Uterus (tissue), 4 donors: ENCODE measurements around the gene ZNF775. TPM values are rescaled to one million over a fixed set of nuclear protein-coding genes. Genes with fewer than 3 reads are reported as not detected.

ENCODE experiments used
- DNase-seq, 2 donors: peaks; one replicate each; pipeline ENCODE4 v3.0.0-alpha.2; 2019 to 2020
- H3K27ac ChIP-seq, 2 donors: fragments of 200-600 bp; sonication (generic); 1 replicate in 1 of 2; 2 replicates in 1 of 2; pipeline ENCODE4 v1.5.1; 2016 to 2018
- H3K27me3 ChIP-seq, 2 donors: fragments of 200-600 bp; sonication (generic); one replicate each; pipeline ENCODE4 v1.5.1; 2018 to 2019; ENCODE audit warnings: control low read depth in 1 of 2
- H3K36me3 ChIP-seq, 2 donors: fragments of 200-600 bp; sonication (generic); one replicate each; pipeline ENCODE4 v1.5.1; 2019; ENCODE audit warnings: control low read depth in 1 of 2
- H3K4me1 ChIP-seq, 2 donors: fragments of 200-600 bp; sonication (generic); one replicate each; pipeline ENCODE4 v1.5.1; 2018 to 2019; ENCODE audit warnings: control low read depth in 1 of 2
- H3K4me3 ChIP-seq, 2 donors: fragments of 200-600 bp; sonication (generic); 1 replicate in 1 of 2; 2 replicates in 1 of 2; pipeline ENCODE4 v1.5.1; 2018 to 2019; ENCODE audit warnings: mild to moderate bottlenecking in 1 of 2
- H3K9me3 ChIP-seq, 2 donors: fragments of 200-600 bp; sonication (generic); one replicate each; pipeline ENCODE4 v1.5.1; 2019; ENCODE audit warnings: control low read depth in 1 of 2
- POLR2A ChIP-seq, 2 donors: fragments of 450-650 bp; IDR thresholded peaks; one replicate each; pipeline ENCODE4 v1.6.1; 2016; ENCODE audit warnings: antibody characterized with exemption in 2 of 2, mild to moderate bottlenecking in 1 of 2, moderate library complexity in 1 of 2
- intact Hi-C: fragments of 100-400 bp; cut with DNase I; formaldehyde crosslinking; loops from one replicate; pipeline ENCODE4 v1.15.1; 2023; ENCODE audit warnings: low total_unique reads
- total RNA-seq, 4 donors: library from RNA; depleted of rRNA in 3 of 4; stranded (reverse); fragments of >200 nt in 3 of 4; gene quantifications; one replicate each; pipeline versions ENCODE4 v1.1.0 to v1.2.4, GENCODE V29; 2014 to 2023
- TF ChIP-seq, protein P1 (sequence below), 4 experiments: fragments of 200-600 bp in 2 of 4; fragments of 450-650 bp in 2 of 4; sonication (generic) in 2 of 4; IDR thresholded peaks; one replicate each; pipeline ENCODE4 v1.5.1; 2016 to 2019; ENCODE audit warnings: antibody characterized with exemption in 4 of 4, mild to moderate bottlenecking in 2 of 4, moderate library complexity in 1 of 4
- donor health status: DM: yes; HTN: yes; CAD: no.

The ZNF775 gene
- total RNA-seq, 4 donors from 2014 or later = 2.0 to 8.4 (median 6.7) TPM; not detected in 1

DNA sequence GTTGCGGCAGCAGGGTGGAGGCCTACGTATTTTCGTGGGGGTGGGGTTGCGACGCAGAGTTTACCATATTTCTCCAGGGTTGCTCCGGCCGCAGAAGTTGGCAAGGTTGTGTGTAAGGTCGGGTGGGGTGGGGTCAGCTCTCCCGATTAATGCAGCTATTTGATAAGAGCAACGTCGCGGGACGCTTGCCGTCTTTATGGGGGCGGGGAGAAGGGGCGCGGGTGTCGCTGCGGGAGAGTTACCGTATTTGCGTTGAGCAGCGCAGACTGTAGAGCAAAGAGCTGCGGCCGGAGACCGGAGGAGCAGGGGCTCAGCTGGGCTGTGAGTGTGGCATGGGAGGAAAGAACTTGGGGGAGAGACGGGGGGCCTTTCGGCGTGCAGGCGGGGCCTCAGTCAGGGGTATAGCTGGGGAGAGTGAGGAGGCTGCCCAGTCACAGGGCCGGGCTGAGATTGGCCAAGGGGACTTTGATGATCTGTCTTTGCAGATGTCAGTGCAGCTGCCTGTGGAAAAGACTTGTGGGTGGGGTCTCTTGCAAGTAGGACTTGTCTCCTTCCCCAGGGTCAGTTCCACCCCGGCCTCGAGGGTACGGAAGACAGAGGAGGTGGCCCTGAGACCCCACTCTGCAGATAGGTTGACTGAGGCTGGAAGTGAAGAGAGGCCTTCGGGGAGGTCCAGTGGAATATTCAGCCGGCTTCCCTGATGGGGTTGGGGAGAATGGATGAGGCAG lies 26.6 kb downstream of the ZNF775 start:
- H3K36me3 ChIP-seq = no peaks in the 10 kb centered on the region
- TF ChIP-seq, protein P1, sequence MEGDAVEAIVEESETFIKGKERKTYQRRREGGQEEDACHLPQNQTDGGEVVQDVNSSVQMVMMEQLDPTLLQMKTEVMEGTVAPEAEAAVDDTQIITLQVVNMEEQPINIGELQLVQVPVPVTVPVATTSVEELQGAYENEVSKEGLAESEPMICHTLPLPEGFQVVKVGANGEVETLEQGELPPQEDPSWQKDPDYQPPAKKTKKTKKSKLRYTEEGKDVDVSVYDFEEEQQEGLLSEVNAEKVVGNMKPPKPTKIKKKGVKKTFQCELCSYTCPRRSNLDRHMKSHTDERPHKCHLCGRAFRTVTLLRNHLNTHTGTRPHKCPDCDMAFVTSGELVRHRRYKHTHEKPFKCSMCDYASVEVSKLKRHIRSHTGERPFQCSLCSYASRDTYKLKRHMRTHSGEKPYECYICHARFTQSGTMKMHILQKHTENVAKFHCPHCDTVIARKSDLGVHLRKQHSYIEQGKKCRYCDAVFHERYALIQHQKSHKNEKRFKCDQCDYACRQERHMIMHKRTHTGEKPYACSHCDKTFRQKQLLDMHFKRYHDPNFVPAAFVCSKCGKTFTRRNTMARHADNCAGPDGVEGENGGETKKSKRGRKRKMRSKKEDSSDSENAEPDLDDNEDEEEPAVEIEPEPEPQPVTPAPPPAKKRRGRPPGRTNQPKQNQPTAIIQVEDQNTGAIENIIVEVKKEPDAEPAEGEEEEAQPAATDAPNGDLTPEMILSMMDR (IDR thresholded peaks at IDR 0.05) = no peak
- no peak for TF ChIP-seq POLR2A (IDR thresholded peaks at IDR 0.05)
- H3K9me3 ChIP-seq = no peaks in the 10 kb centered on the region
- DNase-seq = no peak
- no peaks in the 10 kb centered on the region for H3K27me3 ChIP-seq
- H3K4me3 ChIP-seq = peak overlapping the region; percentile 63 to 80
- H3K4me1 ChIP-seq = peaks cover 8 to 9% of the 10 kb centered on the region in 2 donors
- intact Hi-C loops = no loop called here
- H3K27ac ChIP-seq = peak overlapping the region; percentile 98 to 99

DNA sequence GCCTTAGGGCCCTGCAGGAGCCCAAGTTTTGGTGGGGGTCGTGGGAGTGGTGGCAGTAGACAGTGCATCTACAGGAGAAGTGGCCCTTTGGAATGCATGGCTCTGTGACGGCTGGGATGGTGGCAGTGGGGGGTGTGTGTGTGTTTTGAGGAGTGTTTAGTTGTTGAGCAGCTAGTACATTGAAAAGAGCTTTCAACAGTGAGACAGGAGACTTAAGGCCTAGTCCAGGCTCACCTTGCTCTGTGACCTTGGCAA lies 27.1 kb downstream of the ZNF775 start:
- H3K4me1 ChIP-seq = peaks cover 8 to 9% of the 10 kb centered on the region in 2 donors
- H3K36me3 ChIP-seq = no peaks in the 10 kb centered on the region
- no peaks in the 10 kb centered on the region for H3K9me3 ChIP-seq
- peak overlapping the region; percentile 63 to 80 for H3K4me3 ChIP-seq
- no peak for TF ChIP-seq POLR2A (IDR thresholded peaks at IDR 0.05)
- TF ChIP-seq, protein P1 (IDR thresholded peaks at IDR 0.05) = no peak
- no peaks in the 10 kb centered on the region for H3K27me3 ChIP-seq
- peak overlapping the region; percentile 98 to 99 for H3K27ac ChIP-seq
- intact Hi-C loops = no loop called here
- DNase-seq = no peak

DNA sequence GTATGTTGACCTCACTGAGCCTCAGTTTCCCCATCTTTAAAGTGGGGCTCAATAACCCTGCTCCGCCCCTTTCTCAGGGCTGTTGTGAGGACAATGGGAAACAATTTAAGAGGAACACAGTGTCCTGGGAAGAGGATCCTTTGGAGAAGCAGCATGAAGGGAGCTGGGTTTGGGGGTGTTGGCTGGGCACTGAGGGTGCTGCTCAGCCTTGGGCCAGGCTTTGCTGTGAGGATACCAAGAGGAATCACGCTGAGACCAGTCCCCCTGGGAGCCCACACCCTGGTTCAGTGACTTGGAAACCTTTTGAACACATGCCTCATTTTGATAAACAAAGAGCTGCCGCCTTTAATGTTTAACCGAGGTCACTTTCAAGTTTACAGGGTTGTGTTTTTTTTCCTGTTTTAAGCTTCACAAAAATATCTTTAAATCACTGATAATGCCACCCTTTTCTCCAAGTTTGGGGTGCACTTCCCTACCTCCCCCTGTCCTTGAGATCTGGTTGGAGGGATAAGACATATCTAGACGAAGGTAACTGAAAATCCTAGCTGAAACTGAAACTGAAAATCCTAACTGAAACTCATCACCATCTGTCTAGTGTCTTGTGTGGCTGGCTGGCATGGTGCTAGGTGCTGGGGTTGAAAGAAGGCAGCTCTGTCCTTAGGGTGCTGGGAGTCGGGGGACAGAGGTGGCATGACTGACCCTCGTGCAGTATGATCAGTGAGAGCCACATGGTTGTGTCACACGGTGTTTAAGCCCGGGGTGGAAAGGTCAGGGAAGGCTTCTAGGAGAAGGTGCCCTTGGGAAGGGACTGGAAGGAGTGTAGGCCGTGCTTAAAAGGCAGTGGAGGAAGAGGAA lies 27.7 kb downstream of the ZNF775 start:
- TF ChIP-seq, protein P1 (IDR thresholded peaks at IDR 0.05) = no peak
- TF ChIP-seq POLR2A (IDR thresholded peaks at IDR 0.05) = no peak
- intact Hi-C loops = no loop called here
- peaks cover 8 to 9% of the 10 kb centered on the region in 2 donors for H3K4me1 ChIP-seq
- H3K36me3 ChIP-seq = no peaks in the 10 kb centered on the region
- H3K27ac ChIP-seq = peak overlapping the region; percentile 98 to 99
- H3K4me3 ChIP-seq = peak overlapping the region in 1 of 2 donors; percentile 80
- no peak for DNase-seq
- no peaks in the 10 kb centered on the region for H3K9me3 ChIP-seq
- H3K27me3 ChIP-seq = no peaks in the 10 kb centered on the region

DNA sequence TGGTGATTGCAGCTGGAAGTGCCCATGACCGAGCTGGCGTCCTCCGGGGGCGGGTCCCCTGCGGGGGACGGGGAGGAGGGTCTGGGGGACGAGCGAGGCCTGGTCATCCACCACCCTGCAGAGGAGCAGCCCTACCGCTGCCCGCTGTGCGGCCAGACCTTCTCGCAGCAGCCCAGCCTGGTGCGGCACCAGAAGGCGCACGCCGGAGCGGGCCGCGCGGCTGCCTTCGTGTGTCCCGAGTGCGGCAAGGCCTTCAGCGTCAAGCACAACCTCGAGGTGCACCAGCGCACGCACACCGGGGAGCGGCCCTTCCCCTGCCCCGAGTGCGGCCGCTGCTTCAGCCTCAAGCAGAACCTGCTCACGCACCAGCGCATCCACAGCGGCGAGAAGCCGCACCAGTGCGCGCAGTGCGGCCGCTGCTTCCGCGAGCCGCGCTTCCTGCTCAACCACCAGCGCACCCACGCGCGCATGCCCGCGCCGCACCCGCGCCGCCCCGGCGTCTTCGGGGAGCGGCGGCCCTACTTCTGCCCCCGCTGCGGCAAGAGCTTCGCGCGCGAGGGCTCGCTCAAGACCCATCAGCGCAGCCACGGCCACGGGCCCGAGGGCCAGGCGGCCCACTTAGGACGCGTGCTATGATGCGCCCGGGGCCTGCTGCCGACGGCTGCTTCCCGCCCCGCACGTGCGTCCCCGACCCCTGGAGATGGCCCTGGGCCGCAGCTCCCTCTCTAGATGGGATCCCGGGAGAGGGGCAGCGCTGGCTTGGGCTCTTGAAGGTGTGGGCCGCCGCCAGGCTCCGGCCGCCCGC lies 28.7 kb downstream of the ZNF775 start:
- no peak for DNase-seq
- Histone ChIP-seq H3K36me3 (no peaks in the 10 kb centered on the region), H3K9me3 (no peaks in the 10 kb centered on the region), H3K27me3 (no peaks in the 10 kb centered on the region), H3K4me3 (no peak overlapping the region), H3K27ac (peak overlapping the region in 1 of 2 donors; percentile 98), H3K4me1 (peaks cover 8 to 9% of the 10 kb centered on the region in 2 donors)
- TF ChIP-seq, protein P1 (IDR thresholded peaks at IDR 0.05) = no peak
- no peak for TF ChIP-seq POLR2A (IDR thresholded peaks at IDR 0.05)
- intact Hi-C loops = no loop called here
